ENCODE measurements around the gene GRPEL2.

GRPEL2 gene

GRCh38 chr5:149320791-149321330 lies 24.4 kb upstream of the GRPEL2 start:
- no peak for DNase-seq

- DNase-seq, result no peak
These were observed 22.8 kb upstream of the GRPEL2 start for GRCh38 chr5:149322518-149322917.

GRCh38 chr5:149323210-149323609 lies 22.1 kb upstream of the GRPEL2 start:
- no peak for DNase-seq

GRCh38 chr5:149323621-149324205 lies 21.6 kb upstream of the GRPEL2 start:
- no peak for DNase-seq

- no peak for DNase-seq
These were observed 20.7 kb upstream of the GRPEL2 start for GRCh38 chr5:149324641-149325040.

- DNase-seq, result no peak
These were observed 20.0 kb upstream of the GRPEL2 start for GRCh38 chr5:149325166-149325735.

- no peak for DNase-seq
These were observed 19.4 kb upstream of the GRPEL2 start for GRCh38 chr5:149325894-149326293.

GRCh38 chr5:149326611-149327010 lies 18.7 kb upstream of the GRPEL2 start:
- DNase-seq, result no peak

- no peak for DNase-seq
These were observed 17.1 kb upstream of the GRPEL2 start for GRCh38 chr5:149328177-149328576.

GRCh38 chr5:149333711-149334443 lies 11.4 kb upstream of the GRPEL2 start:
- DNase-seq, result no peak

- no peak for DNase-seq
These were observed 7.6 kb upstream of the GRPEL2 start for GRCh38 chr5:149337736-149338135.

GRCh38 chr5:149338364-149338763 lies 6.9 kb upstream of the GRPEL2 start:
- DNase-seq, result no peak

- DNase-seq, result no peak
These were observed 4.4 kb upstream of the GRPEL2 start for GRCh38 chr5:149340920-149341319.

GRCh38 chr5:149341876-149342275 lies 3.4 kb upstream of the GRPEL2 start:
- DNase-seq, result no peak

- DNase-seq, result no peak
These were observed 1.1 kb upstream of the GRPEL2 start for GRCh38 chr5:149344151-149344550.

GRCh38 chr5:149345892-149346222 lies 558 bp downstream of the GRPEL2 start:
- peak; percentile 25 for DNase-seq

GRCh38 chr5:149348518-149348917 lies 3.2 kb downstream of the GRPEL2 start:
- DNase-seq, result peak; percentile 82

- no peak for DNase-seq
These were observed 4.1 kb downstream of the GRPEL2 start for GRCh38 chr5:149349382-149349781.

- no peak for DNase-seq
These were observed 6.9 kb downstream of the GRPEL2 start for GRCh38 chr5:149352169-149352568.

- DNase-seq, result no peak
These were observed 8.6 kb downstream of the GRPEL2 start for GRCh38 chr5:149353911-149354310.

- DNase-seq, result no peak
These were observed 10.4 kb downstream of the GRPEL2 start for GRCh38 chr5:149355688-149356087.

- DNase-seq, result no peak
These were observed 11.1 kb downstream of the GRPEL2 start for GRCh38 chr5:149356391-149356790.

GRCh38 chr5:149357370-149358293 lies 12.3 kb downstream of the GRPEL2 start, which contains the start of gene PCYOX1L:
Gene PCYOX1L (plus strand): TSS chr5:149358046. CDS start chr5:149358069, 23 bp downstream.
- DNase-seq, result peak; percentile 96
